HG03066 (cell line): ENCODE data around the gene NAA15.
A peak's percentile ranks its signal among the peaks of the same experiment; 100 is the strongest.
"Not testable (repeated sequence)": the region's sequence is repeated elsewhere in the genome, so short reads cannot be mapped to it uniquely, and the experiment has no call there.

Experiments
- ATAC-seq: cut with Tn5 transposase; IDR thresholded peaks from one replicate; pipeline ENCODE4 v1.9.1; 2021; ENCODE audit warnings: low read depth; ENCODE audit not compliant: unreplicated experiment

Gene NAA15

GRCh38 chr4:139443661-139444060, 142.4 kb downstream of the NAA15 start:
- no peak for ATAC-seq

- not testable (repeated sequence) for ATAC-seq
These were observed 143.6 kb downstream of the NAA15 start for GRCh38 chr4:139444881-139445280.

- not testable (repeated sequence) for ATAC-seq
These were observed 145.8 kb downstream of the NAA15 start for GRCh38 chr4:139447078-139447477.

GRCh38 chr4:139450586-139450985, 149.3 kb downstream of the NAA15 start:
- no peak for ATAC-seq

GRCh38 chr4:139451997-139452396, 150.7 kb downstream of the NAA15 start:
- ATAC-seq, result no peak

- peak; percentile 49 for ATAC-seq
These were observed 151.7 kb downstream of the NAA15 start for GRCh38 chr4:139453041-139453370.

- peak; percentile 87 for ATAC-seq
These were observed 152.2 kb downstream of the NAA15 start for GRCh38 chr4:139453371-139454110.

- ATAC-seq, result peak; percentile 7
These were observed 153.1 kb downstream of the NAA15 start, which contains the start of gene RAB33B for GRCh38 chr4:139454111-139455045. Gene RAB33B (plus strand): TSS chr4:139454121. CDS start chr4:139454196, 75 bp downstream.

- ATAC-seq, result no peak
These were observed 153.8 kb downstream of the NAA15 start for GRCh38 chr4:139455126-139455538.

- ATAC-seq, result no peak
These were observed 156.0 kb downstream of the NAA15 start for GRCh38 chr4:139457318-139457717.

GRCh38 chr4:139458543-139458942, 157.2 kb downstream of the NAA15 start:
- no peak for ATAC-seq

GRCh38 chr4:139458999-139459398, 157.7 kb downstream of the NAA15 start:
- no peak for ATAC-seq

- ATAC-seq, result no peak
These were observed 159.3 kb downstream of the NAA15 start for GRCh38 chr4:139460565-139460964.

- ATAC-seq, result no peak
These were observed 159.8 kb downstream of the NAA15 start for GRCh38 chr4:139461022-139461628.

GRCh38 chr4:139464512-139464911, 163.2 kb downstream of the NAA15 start:
- ATAC-seq, result not testable (repeated sequence)

GRCh38 chr4:139465922-139466321, 164.6 kb downstream of the NAA15 start:
- ATAC-seq, result no peak

- ATAC-seq, result not testable (repeated sequence)
These were observed 167.5 kb downstream of the NAA15 start for GRCh38 chr4:139468756-139469155.

- no peak for ATAC-seq
These were observed 167.9 kb downstream of the NAA15 start for GRCh38 chr4:139469216-139469615.
